B cell (primary cell): ENCODE data around the gene TBC1D22A. TPM values are rescaled to one million over a fixed set of nuclear protein-coding genes. Genes with fewer than 3 reads are reported as not detected.

Source experiments
- ATAC-seq: fragments of 200-7000 bp; cut with Tn5 transposase; one replicate; pipeline ENCODE4 v1.10.0; 2021; ENCODE audit warnings: low read depth, mild to moderate bottlenecking, moderate number of reproducible peaks, moderate library complexity
- CTCF ChIA-PET: fragments of 350-600 bp; sonication (Branson Sonifier 250); formaldehyde crosslinking; loops from one replicate; lab custom pipeline; 2021; ENCODE audit warnings: antibody characterized with exemption, inconsistent platforms; lab: Charles Lee
- POLR2A ChIA-PET: fragments of 350-600 bp; sonication (Branson Sonifier 250); formaldehyde crosslinking; loops from one replicate; lab custom pipeline; 2021; ENCODE audit warnings: antibody characterized with exemption; lab: Charles Lee
- DNase-seq: peaks from one replicate; pipeline ENCODE4 v3.0.0; 2013
- H2AFZ ChIP-seq: 2 replicates; pipeline ENCODE4 v1.6.1; 2012; ENCODE audit warnings: mild to moderate bottlenecking, low read depth, low read length; ENCODE audit not compliant: insufficient read depth, poor library complexity, severe bottlenecking
- H3K27ac ChIP-seq, 2 donors: 1 replicate in 1 of 2; 2 replicates in 1 of 2; pipeline ENCODE4 v1.5.1; 2012 to 2013; ENCODE audit warnings: low read length in 2 of 2, mild to moderate bottlenecking in 2 of 2, moderate library complexity in 1 of 2
- H3K27me3 ChIP-seq, 4 experiments: fragments of 200-600 bp in 1 of 4; sonication (generic) in 1 of 4; replicated peaks in 1 of 4; 1 replicate in 2 of 4; 2 replicates in 2 of 4; pipeline versions ENCODE4 v1.6.1 to v1.7.0; 2013 to 2016; ENCODE audit warnings: low read length in 3 of 4, mild to moderate bottlenecking in 2 of 4, mixed read lengths in 1 of 4, moderate library complexity in 1 of 4; ENCODE audit not compliant: insufficient read depth in 4 of 4, control insufficient read depth in 3 of 4; ENCODE audit errors: control extremely low read depth in 1 of 4
- H3K36me3 ChIP-seq, 2 experiments: replicated peaks in 1 of 2; 1 replicate in 1 of 2; 2 replicates in 1 of 2; pipeline versions ENCODE4 v1.6.1 to v1.7.1; 2013; ENCODE audit warnings: low read length in 1 of 2; ENCODE audit not compliant: insufficient read depth in 2 of 2, control insufficient read depth in 1 of 2; ENCODE audit errors: control extremely low read depth in 1 of 2, extremely low read depth in 1 of 2
- H3K4me1 ChIP-seq, 2 donors: fragments of 200-600 bp in 1 of 2; sonication (generic) in 1 of 2; 1 replicate in 1 of 2; 2 replicates in 1 of 2; pipeline versions ENCODE4 v1.5.1 to v1.6.1; 2013 to 2017; ENCODE audit warnings: low read length in 2 of 2; ENCODE audit not compliant: control insufficient read depth in 2 of 2, insufficient read depth in 2 of 2
- H3K4me2 ChIP-seq: replicated peaks from 2 replicates; pipeline ENCODE3; 2012; ENCODE audit warnings: mild to moderate bottlenecking, low read depth, low read length; ENCODE audit not compliant: poor library complexity, severe bottlenecking
- H3K4me3 ChIP-seq, 5 experiments: fragments of 200-600 bp in 1 of 5; sonication (generic) in 1 of 5; 1 replicate in 3 of 5; 2 replicates in 2 of 5; pipeline versions ENCODE4 v1.5.1 to v1.7.0; 2011 to 2016; ENCODE audit warnings: low read length in 4 of 5, mild to moderate bottlenecking in 4 of 5, low read depth in 2 of 5, control low read depth in 1 of 5, moderate library complexity in 1 of 5; ENCODE audit not compliant: insufficient read depth in 1 of 5; ENCODE audit errors: control extremely low read depth in 1 of 5, extremely low read depth in 1 of 5
- H3K79me2 ChIP-seq: fragments of 200-600 bp; sonication (generic); one replicate; pipeline ENCODE4 v1.6.0; 2016; ENCODE audit warnings: low read length; ENCODE audit not compliant: control insufficient read depth, insufficient read depth
- H3K9ac ChIP-seq: fragments of 200-600 bp; sonication (generic); 2 replicates; pipeline ENCODE4 v1.6.1; 2017; ENCODE audit warnings: mild to moderate bottlenecking, low read length, moderate library complexity
- H3K9me3 ChIP-seq, 3 donors: one replicate each; pipeline versions ENCODE4 v1.6.1 to v1.7.1; 2013; ENCODE audit warnings: low read length in 2 of 3; ENCODE audit not compliant: control insufficient read depth in 2 of 3, insufficient read depth in 1 of 3; ENCODE audit errors: control extremely low read depth in 1 of 3
- H4K20me1 ChIP-seq: 2 replicates; pipeline ENCODE4 v1.6.0; 2012; ENCODE audit warnings: mild to moderate bottlenecking, low read length; ENCODE audit not compliant: insufficient read depth, control insufficient read depth, poor library complexity, severe bottlenecking
- H3K27ac Mint-ChIP-seq: one replicate; pipeline ENCODE4 v1.8.0; 2021; ENCODE audit warnings: mixed read lengths
- H3K27me3 Mint-ChIP-seq: one replicate; pipeline ENCODE4 v1.8.0; 2021; ENCODE audit warnings: mixed read lengths
- H3K4me1 Mint-ChIP-seq: one replicate; pipeline ENCODE4 v1.8.0; 2021; ENCODE audit warnings: mixed read lengths
- H3K4me3 Mint-ChIP-seq: one replicate; pipeline ENCODE4 v1.8.0; 2021; ENCODE audit warnings: mixed read lengths
- H3K9me3 Mint-ChIP-seq: one replicate; pipeline ENCODE4 v1.8.0; 2022; ENCODE audit warnings: mixed read lengths; ENCODE audit not compliant: insufficient read depth
- EZH2 ChIP-seq: IDR thresholded peaks from 2 replicates; pipeline ENCODE4 v1.6.1; 2012; ENCODE audit warnings: borderline replicate concordance, low read depth, mild to moderate bottlenecking, moderate library complexity, low read length; ENCODE audit not compliant: insufficient read depth, poor library complexity, severe bottlenecking
- WGBS: methylation state at CpG from one replicate; pipeline ENCODE4 v1.1.5; 2013; ENCODE audit warnings: missing lambda C conversion rate; ENCODE audit not compliant: insufficient coverage; 5-methylcytosine and 5-hydroxymethylcytosine counted together
- intact Hi-C: fragments of 100-400 bp; cut with micrococcal nuclease; formaldehyde crosslinking; loops from one replicate; pipeline ENCODE4 v1.10.0; 2022
- polyA plus RNA-seq: library from polyadenylated mRNA; depleted of rRNA; stranded (reverse); fragments of >200 nt; gene quantifications from 2 replicates; pipeline ENCODE4 v1.2.3, GENCODE V29; 2012
- total RNA-seq, 2 donors: library from RNA; stranded (reverse); fragments of 120-200 nt in 1 of 2; gene quantifications; 1 replicate in 1 of 2; 2 replicates in 1 of 2; pipeline versions ENCODE4 v1.2.3 to v1.2.4, GENCODE V29; 2013 to 2022
- TF ChIP-seq, protein P1 (sequence below): fragments of 200-600 bp; IDR thresholded peaks from one replicate; pipeline ENCODE4 v1.8.0; 2022; ENCODE audit warnings: antibody characterized with exemption, mild to moderate bottlenecking

The TBC1D22A gene
- total and polyA plus RNA-seq, 2 donors (not counting 1 experiment from before 2014, with no cell fraction given), result 73.8 to 128 TPM

GRCh38 chr22:47208630-47209029, 446.2 kb downstream of the TBC1D22A start:
- H3K27ac ChIP-seq, result no peak overlapping the region
- no peaks in the 10 kb centered on the region for H3K9me3 Mint-ChIP-seq
- H3K36me3 ChIP-seq, result no peaks in the 10 kb centered on the region
- H2AFZ ChIP-seq, result no peak overlapping the region
- no peak overlapping the region for H3K9ac ChIP-seq
- no peaks in the 10 kb centered on the region for H3K9me3 ChIP-seq
- H3K27me3 ChIP-seq, result no peaks in the 10 kb centered on the region
- no peak for DNase-seq
- no peak overlapping the region for H3K4me3 Mint-ChIP-seq
- H3K27me3 Mint-ChIP-seq, result no peaks in the 10 kb centered on the region
- no peaks in the 10 kb centered on the region for H4K20me1 ChIP-seq
- ATAC-seq, result no peak
- no peak for TF ChIP-seq EZH2
- TF ChIP-seq, protein P1, sequence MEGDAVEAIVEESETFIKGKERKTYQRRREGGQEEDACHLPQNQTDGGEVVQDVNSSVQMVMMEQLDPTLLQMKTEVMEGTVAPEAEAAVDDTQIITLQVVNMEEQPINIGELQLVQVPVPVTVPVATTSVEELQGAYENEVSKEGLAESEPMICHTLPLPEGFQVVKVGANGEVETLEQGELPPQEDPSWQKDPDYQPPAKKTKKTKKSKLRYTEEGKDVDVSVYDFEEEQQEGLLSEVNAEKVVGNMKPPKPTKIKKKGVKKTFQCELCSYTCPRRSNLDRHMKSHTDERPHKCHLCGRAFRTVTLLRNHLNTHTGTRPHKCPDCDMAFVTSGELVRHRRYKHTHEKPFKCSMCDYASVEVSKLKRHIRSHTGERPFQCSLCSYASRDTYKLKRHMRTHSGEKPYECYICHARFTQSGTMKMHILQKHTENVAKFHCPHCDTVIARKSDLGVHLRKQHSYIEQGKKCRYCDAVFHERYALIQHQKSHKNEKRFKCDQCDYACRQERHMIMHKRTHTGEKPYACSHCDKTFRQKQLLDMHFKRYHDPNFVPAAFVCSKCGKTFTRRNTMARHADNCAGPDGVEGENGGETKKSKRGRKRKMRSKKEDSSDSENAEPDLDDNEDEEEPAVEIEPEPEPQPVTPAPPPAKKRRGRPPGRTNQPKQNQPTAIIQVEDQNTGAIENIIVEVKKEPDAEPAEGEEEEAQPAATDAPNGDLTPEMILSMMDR, result no peak
- ChIA-PET CTCF (no interaction called here), POLR2A (no interaction called here)
- H3K27ac Mint-ChIP-seq, result no peak overlapping the region
- no peak overlapping the region for H3K4me3 ChIP-seq
- WGBS, result 97% methylated on average over 10 of the region's 14 CpGs
- H3K4me1 Mint-ChIP-seq, result no peaks in the 10 kb centered on the region
- intact Hi-C loops, result no loop called here
- H3K79me2 ChIP-seq, result no peaks in the 10 kb centered on the region
- no peak overlapping the region for H3K4me2 ChIP-seq
- no peaks in the 10 kb centered on the region for H3K4me1 ChIP-seq

DNA sequence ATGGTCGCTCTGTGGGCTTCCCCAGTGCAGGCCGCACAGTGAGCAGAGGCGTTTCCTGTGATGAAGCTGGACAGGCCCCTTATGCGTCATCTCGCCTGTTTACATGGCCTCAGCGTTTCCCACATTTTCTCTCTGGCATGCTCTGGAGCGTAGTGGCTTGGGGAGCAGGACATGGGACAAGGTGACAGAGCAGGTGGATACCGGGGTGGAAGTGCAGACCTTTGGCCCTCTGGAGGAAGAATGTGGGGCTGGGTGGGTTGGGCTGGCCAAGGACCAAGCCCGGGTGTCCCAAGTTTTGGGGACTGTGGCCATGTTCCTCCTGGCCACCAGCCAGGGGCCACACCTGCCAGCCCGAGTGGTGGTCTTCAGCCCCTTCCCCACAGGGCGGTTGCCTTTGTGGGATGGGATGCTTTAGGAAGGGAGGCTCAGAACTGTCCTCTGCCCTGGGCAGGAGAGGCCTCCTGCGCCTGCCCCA, 446.6 kb downstream of the TBC1D22A start:
- Histone ChIP-seq H3K4me3 (no peak overlapping the region), H3K79me2 (no peaks in the 10 kb centered on the region), H2AFZ (no peak overlapping the region), H3K27me3 (no peaks in the 10 kb centered on the region), H3K27ac (no peak overlapping the region), H4K20me1 (no peaks in the 10 kb centered on the region), H3K9ac (no peak overlapping the region), H3K36me3 (no peaks in the 10 kb centered on the region), H3K9me3 (no peaks in the 10 kb centered on the region), H3K4me1 (no peaks in the 10 kb centered on the region), H3K4me2 (no peak overlapping the region)
- DNase-seq (no peak), ATAC-seq (no peak)
- no peaks in the 10 kb centered on the region for H3K4me1 Mint-ChIP-seq
- POLR2A ChIA-PET, result no interaction called here
- TF ChIP-seq, protein P1, result no peak
- no peak for TF ChIP-seq EZH2
- no peak overlapping the region for H3K27ac Mint-ChIP-seq
- no peak overlapping the region for H3K4me3 Mint-ChIP-seq
- H3K9me3 Mint-ChIP-seq, result no peaks in the 10 kb centered on the region
- CTCF ChIA-PET, result no interaction called here
- intact Hi-C loops, result no loop called here
- 87% methylated on average over 11 of the region's 12 CpGs for WGBS
- no peaks in the 10 kb centered on the region for H3K27me3 Mint-ChIP-seq
